Duodenal mucosa (tissue), 2 donors: Measurements from ENCODE around the gene RARRES1.

ENCODE experiments used
- H3K27ac ChIP-seq: one replicate; pipeline ENCODE4 v1.7.0; 2013; ENCODE audit warnings: low read depth, low read length
- H3K27me3 ChIP-seq, 2 donors: one replicate each; pipeline ENCODE4 v1.7.0; 2013; ENCODE audit warnings: low read length in 2 of 2, control low read depth in 1 of 2; ENCODE audit not compliant: insufficient read depth in 2 of 2, control insufficient read depth in 1 of 2
- H3K36me3 ChIP-seq, 2 donors: one replicate each; pipeline ENCODE4 v1.7.0; 2013; ENCODE audit warnings: low read length in 2 of 2, control low read depth in 1 of 2; ENCODE audit not compliant: insufficient read depth in 2 of 2, control insufficient read depth in 1 of 2
- H3K4me1 ChIP-seq, 2 donors: one replicate each; pipeline ENCODE4 v1.7.0; 2013; ENCODE audit warnings: low read length in 2 of 2, control low read depth in 1 of 2; ENCODE audit not compliant: insufficient read depth in 2 of 2, control insufficient read depth in 1 of 2
- H3K4me3 ChIP-seq, 2 donors: one replicate each; pipeline ENCODE4 v1.7.0; 2013; ENCODE audit warnings: low read length in 2 of 2, low read depth in 1 of 2
- H3K9ac ChIP-seq, 2 donors: one replicate each; pipeline ENCODE4 v1.7.0; 2013; ENCODE audit warnings: low read length in 2 of 2, low read depth in 1 of 2
- H3K9me3 ChIP-seq, 2 donors: one replicate each; pipeline ENCODE4 v1.7.0; 2013; ENCODE audit warnings: low read length in 2 of 2, control low read depth in 1 of 2; ENCODE audit not compliant: control insufficient read depth in 1 of 2

RARRES1 gene

GRCh38 chr3:158747417-158747816, 15.2 kb upstream of the RARRES1 start:
- no peaks in the 10 kb centered on the region for H3K36me3 ChIP-seq
- no peaks in the 10 kb centered on the region for H3K9me3 ChIP-seq
- H3K9ac ChIP-seq, result no peak overlapping the region
- no peaks in the 10 kb centered on the region for H3K27me3 ChIP-seq
- no peak overlapping the region for H3K27ac ChIP-seq
- H3K4me3 ChIP-seq, result no peak overlapping the region
- H3K4me1 ChIP-seq, result peaks cover 4% of the 10 kb centered on the region in 2 donors

- H3K9ac ChIP-seq, result no peak overlapping the region
- H3K27me3 ChIP-seq, result no peaks in the 10 kb centered on the region
- no peaks in the 10 kb centered on the region for H3K36me3 ChIP-seq
- H3K4me1 ChIP-seq, result peaks cover 4% of the 10 kb centered on the region in 2 donors
- no peak overlapping the region for H3K4me3 ChIP-seq
- no peak overlapping the region for H3K27ac ChIP-seq
- no peaks in the 10 kb centered on the region for H3K9me3 ChIP-seq
Measured at GRCh38 chr3:158745551-158745950, 13.3 kb upstream of the RARRES1 start.

- Histone ChIP-seq H3K9ac (no peak overlapping the region), H3K36me3 (no peaks in the 10 kb centered on the region), H3K27ac (no peak overlapping the region), H3K9me3 (no peaks in the 10 kb centered on the region), H3K4me3 (no peak overlapping the region), H3K27me3 (no peaks in the 10 kb centered on the region), H3K4me1 (peaks cover 4% of the 10 kb centered on the region in 2 donors)
Measured at GRCh38 chr3:158744567-158745288, 12.5 kb upstream of the RARRES1 start.

GRCh38 chr3:158743664-158744566, 11.7 kb upstream of the RARRES1 start:
- H3K36me3 ChIP-seq, result no peaks in the 10 kb centered on the region
- H3K9ac ChIP-seq, result no peak overlapping the region
- peaks cover 4% of the 10 kb centered on the region in 2 donors for H3K4me1 ChIP-seq
- H3K27ac ChIP-seq, result no peak overlapping the region
- no peaks in the 10 kb centered on the region for H3K27me3 ChIP-seq
- H3K4me3 ChIP-seq, result no peak overlapping the region
- no peaks in the 10 kb centered on the region for H3K9me3 ChIP-seq

GRCh38 chr3:158742871-158743663, 10.8 kb upstream of the RARRES1 start:
- Histone ChIP-seq H3K9ac (no peak overlapping the region), H3K9me3 (no peaks in the 10 kb centered on the region), H3K27ac (no peak overlapping the region), H3K4me1 (peaks cover 0 to 4% of the 10 kb centered on the region in 2 donors), H3K4me3 (no peak overlapping the region), H3K36me3 (no peaks in the 10 kb centered on the region), H3K27me3 (no peaks in the 10 kb centered on the region)

- H3K9ac ChIP-seq, result no peak overlapping the region
- H3K27ac ChIP-seq, result no peak overlapping the region
- H3K9me3 ChIP-seq, result peaks cover 0 to 9% of the 10 kb centered on the region in 2 donors
- no peaks in the 10 kb centered on the region for H3K27me3 ChIP-seq
- no peaks in the 10 kb centered on the region for H3K36me3 ChIP-seq
- H3K4me3 ChIP-seq, result no peak overlapping the region
- H3K4me1 ChIP-seq, result no peaks in the 10 kb centered on the region
Measured at GRCh38 chr3:158739661-158740060, 7.4 kb upstream of the RARRES1 start.

- H3K9ac ChIP-seq, result no peak overlapping the region
- H3K4me3 ChIP-seq, result no peak overlapping the region
- H3K4me1 ChIP-seq, result no peaks in the 10 kb centered on the region
- H3K27me3 ChIP-seq, result no peaks in the 10 kb centered on the region
- peaks cover 0 to 10% of the 10 kb centered on the region in 2 donors for H3K9me3 ChIP-seq
- H3K36me3 ChIP-seq, result no peaks in the 10 kb centered on the region
- H3K27ac ChIP-seq, result no peak overlapping the region
Measured at GRCh38 chr3:158739078-158739477, 6.8 kb upstream of the RARRES1 start.

GRCh38 chr3:158738653-158739052, 6.4 kb upstream of the RARRES1 start:
- peaks cover 0 to 10% of the 10 kb centered on the region in 2 donors for H3K9me3 ChIP-seq
- H3K27ac ChIP-seq, result no peak overlapping the region
- H3K4me3 ChIP-seq, result no peak overlapping the region
- no peaks in the 10 kb centered on the region for H3K36me3 ChIP-seq
- H3K27me3 ChIP-seq, result no peaks in the 10 kb centered on the region
- H3K4me1 ChIP-seq, result no peaks in the 10 kb centered on the region
- no peak overlapping the region for H3K9ac ChIP-seq

GRCh38 chr3:158737976-158738615, 5.8 kb upstream of the RARRES1 start:
- no peaks in the 10 kb centered on the region for H3K36me3 ChIP-seq
- H3K4me1 ChIP-seq, result no peaks in the 10 kb centered on the region
- no peak overlapping the region for H3K9ac ChIP-seq
- no peak overlapping the region for H3K27ac ChIP-seq
- peaks cover 0 to 10% of the 10 kb centered on the region in 2 donors for H3K9me3 ChIP-seq
- H3K4me3 ChIP-seq, result no peak overlapping the region
- no peaks in the 10 kb centered on the region for H3K27me3 ChIP-seq
